ENCODE results near the gene TINCR. TPM values are rescaled to one million over a fixed set of nuclear protein-coding genes. Genes with fewer than 3 reads are reported as not detected.

Gene TINCR
- total RNA-seq, 1 experiment from 2014 or later, result 0.17 TPM

DNA sequence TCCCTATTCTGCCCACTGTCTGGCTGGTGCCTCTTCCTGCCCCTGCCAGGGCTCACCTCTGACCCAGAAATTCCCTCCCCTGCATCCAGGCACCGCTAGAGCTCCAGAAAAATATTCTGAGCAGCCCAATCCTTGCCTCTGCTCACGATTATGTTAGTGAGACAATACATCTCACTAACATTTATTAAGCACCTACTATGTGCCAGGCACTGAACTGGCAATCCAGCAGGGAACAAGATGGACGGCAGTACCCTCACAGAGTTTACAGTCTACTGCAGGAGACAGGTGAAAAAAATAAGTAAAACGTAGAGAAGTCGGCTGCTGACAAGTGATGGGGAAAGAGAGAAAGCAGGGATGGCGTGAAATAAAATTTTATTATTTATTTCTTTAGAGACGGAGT is 5.5 kb downstream of the TINCR start:
- no peak overlapping the region for H3K56ac ChIP-seq (ENCODE audit: insufficient read length, low read depth, low read length)
- no peaks in the 10 kb centered on the region for H3K79me1 ChIP-seq (ENCODE audit: insufficient read depth, low read depth, low read length, poor library complexity, severe bottlenecking)
- no peak overlapping the region for H3K23ac ChIP-seq (ENCODE audit: insufficient read length, low read depth, low read length)
- no peak overlapping the region for H3K4me3 Mint-ChIP-seq
- peaks cover 9 to 10% of the 10 kb centered on the region in 2 experiments for H3K9me3 Mint-ChIP-seq
- H2AK5ac ChIP-seq (ENCODE audit: insufficient read length, low read length), result no peak overlapping the region
- no peak overlapping the region for H2BK20ac ChIP-seq (ENCODE audit: low read depth, low read length, poor library complexity, severe bottlenecking)
- H3K27me3 ChIP-seq (ENCODE audit: insufficient read depth, low read length), result peaks cover 10% of the 10 kb centered on the region; the same call in 1 of the 2 replicates
- H3K36me3 Mint-ChIP-seq (ENCODE audit: insufficient read depth in 1 of 3, low read depth in 3 of 3), result peaks cover 0 to 9% (median 4%) of the 10 kb centered on the region in 3 experiments; a peak in 1 of 7 replicates
- peaks cover 19 to 25% of the 10 kb centered on the region in 2 experiments for H3K4me1 Mint-ChIP-seq
- H3K14ac ChIP-seq (ENCODE audit: insufficient read depth, low read length), result no peak overlapping the region
- no peak overlapping the region for H2BK5ac ChIP-seq (ENCODE audit: insufficient read length, low read length)
- no peak overlapping the region for H2BK15ac ChIP-seq (ENCODE audit: low read depth, low read length)
- no peaks in the 10 kb centered on the region for H3K79me2 ChIP-seq (ENCODE audit: insufficient read depth, low read length)
- no peak overlapping the region for H3T11ph ChIP-seq (ENCODE audit: low read length)
- H3K27ac Mint-ChIP-seq, result no peak overlapping the region
- no CpG with 5 or more reads among the region's 7 CpGs for WGBS (ENCODE audit: extremely low coverage, insufficient read length, low lambda C conversion rate)
- no peak overlapping the region for H3K27ac ChIP-seq (ENCODE audit: insufficient read length, low read depth, low read length)
- H3K4me1 ChIP-seq (ENCODE audit: insufficient read depth, low read length), result no peaks in the 10 kb centered on the region; the same call in 1 of the 2 replicates
- H3K18ac ChIP-seq (ENCODE audit: insufficient read length, low read depth, low read length), result no peak overlapping the region
- no peak overlapping the region for H4K8ac ChIP-seq (replicated peaks; ENCODE audit: insufficient read length, low read depth, low read length)
- H3K23me2 ChIP-seq (ENCODE audit: insufficient read length, low read depth, low read length, poor library complexity, severe bottlenecking), result no peaks in the 10 kb centered on the region
- H3K9me3 ChIP-seq (ENCODE audit: control insufficient read depth, low read depth, low read length), result no peaks in the 10 kb centered on the region
- H4K91ac ChIP-seq (ENCODE audit: insufficient read length, low read depth, low read length), result no peak overlapping the region
- H3K4ac ChIP-seq (ENCODE audit: low read depth, low read length), result no peak overlapping the region
- H4K5ac ChIP-seq (ENCODE audit: insufficient read length, low read depth, low read length), result no peak overlapping the region
- TF ChIP-seq, protein P1, sequence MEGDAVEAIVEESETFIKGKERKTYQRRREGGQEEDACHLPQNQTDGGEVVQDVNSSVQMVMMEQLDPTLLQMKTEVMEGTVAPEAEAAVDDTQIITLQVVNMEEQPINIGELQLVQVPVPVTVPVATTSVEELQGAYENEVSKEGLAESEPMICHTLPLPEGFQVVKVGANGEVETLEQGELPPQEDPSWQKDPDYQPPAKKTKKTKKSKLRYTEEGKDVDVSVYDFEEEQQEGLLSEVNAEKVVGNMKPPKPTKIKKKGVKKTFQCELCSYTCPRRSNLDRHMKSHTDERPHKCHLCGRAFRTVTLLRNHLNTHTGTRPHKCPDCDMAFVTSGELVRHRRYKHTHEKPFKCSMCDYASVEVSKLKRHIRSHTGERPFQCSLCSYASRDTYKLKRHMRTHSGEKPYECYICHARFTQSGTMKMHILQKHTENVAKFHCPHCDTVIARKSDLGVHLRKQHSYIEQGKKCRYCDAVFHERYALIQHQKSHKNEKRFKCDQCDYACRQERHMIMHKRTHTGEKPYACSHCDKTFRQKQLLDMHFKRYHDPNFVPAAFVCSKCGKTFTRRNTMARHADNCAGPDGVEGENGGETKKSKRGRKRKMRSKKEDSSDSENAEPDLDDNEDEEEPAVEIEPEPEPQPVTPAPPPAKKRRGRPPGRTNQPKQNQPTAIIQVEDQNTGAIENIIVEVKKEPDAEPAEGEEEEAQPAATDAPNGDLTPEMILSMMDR (conservative IDR thresholded peaks at IDR 0.05), result no peak
- H2BK12ac ChIP-seq (ENCODE audit: insufficient read length, low read depth, low read length), result no peak overlapping the region
- no peak overlapping the region for H2AFZ ChIP-seq (ENCODE audit: low read length)
- peaks cover 3% of the 10 kb centered on the region for H4K20me1 ChIP-seq (ENCODE audit: control insufficient read depth, insufficient read depth, insufficient read length)
- no peak for DNase-seq
- H3K4me2 ChIP-seq (ENCODE audit: insufficient read depth, insufficient read length, low read length), result no peak overlapping the region
- H2BK120ac ChIP-seq (ENCODE audit: low read depth, low read length, poor library complexity, severe bottlenecking), result no peak overlapping the region
- H3K27me3 Mint-ChIP-seq (ENCODE audit: low read depth), result peaks cover 27% of the 10 kb centered on the region
- H3K9ac ChIP-seq (ENCODE audit: extremely low read depth, insufficient read length, low read length), result no peak overlapping the region
